IMR-90 (cell line): Measurements from ENCODE around the gene BCLAF1. TPM values are rescaled to one million over a fixed set of nuclear protein-coding genes. Genes with fewer than 3 reads are reported as not detected.

Experiments
- ATAC-seq: fragments of 200-7000 bp; cut with Tn5 transposase; 2 replicates; pipeline ENCODE4 v1.9.1; 2020; ENCODE audit warnings: low read depth, mild to moderate bottlenecking, moderate library complexity
- BruUV-seq: library from RNA; stranded (reverse); fragments of 400-500 nt; replicated peaks from 2 replicates; lab custom pipeline; 2021; lab: Mats Ljungman, UMichigan
- CTCF ChIA-PET: fragments of 300-600 bp; formaldehyde crosslinking; extraction: SDS; loops from one replicate; lab custom pipeline; 2021; ENCODE audit warnings: antibody characterized with exemption; lab: Yijun Ruan, JAX
- POLR2A ChIA-PET: fragments of 300-600 bp; sonication (Branson Sonifier 250); formaldehyde crosslinking; loops from one replicate; lab custom pipeline; 2022; ENCODE audit warnings: antibody characterized with exemption; ENCODE audit not compliant: unreplicated experiment; lab: Charles Lee
- DNase-seq: peaks from one replicate; pipeline ENCODE4 v3.0.0; 2013
- H2AFZ ChIP-seq: replicated peaks from 2 replicates; pipeline ENCODE3; 2013; ENCODE audit warnings: low read length, mild to moderate bottlenecking; ENCODE audit not compliant: poor library complexity
- H2AK5ac ChIP-seq: 2 replicates; pipeline ENCODE4 v1.6.1; 2013; ENCODE audit warnings: low read depth, low read length, inconsistent platforms
- H2AK9ac ChIP-seq: replicated peaks from 2 replicates; pipeline ENCODE3; 2013; ENCODE audit warnings: mild to moderate bottlenecking, low read depth, low read length, moderate library complexity; ENCODE audit not compliant: poor library complexity
- H2BK120ac ChIP-seq: 2 replicates; pipeline ENCODE4 v1.6.1; 2013; ENCODE audit warnings: low read depth, low read length, inconsistent platforms
- H2BK15ac ChIP-seq: 3 replicates; pipeline ENCODE4 v1.6.1; 2013; ENCODE audit warnings: low read depth, low read length, inconsistent platforms
- H2BK20ac ChIP-seq: 2 replicates; pipeline ENCODE4 v1.6.1; 2013; ENCODE audit warnings: low read depth, mild to moderate bottlenecking, inconsistent platforms, low read length, moderate library complexity
- H2BK5ac ChIP-seq: 2 replicates; pipeline ENCODE4 v1.6.1; 2013; ENCODE audit warnings: mild to moderate bottlenecking, low read depth, low read length, inconsistent platforms; ENCODE audit not compliant: poor library complexity, severe bottlenecking
- H3K14ac ChIP-seq: replicated peaks from 2 replicates; pipeline ENCODE4 v1.6.1; 2013; ENCODE audit warnings: low read depth, low read length, inconsistent platforms
- H3K18ac ChIP-seq: 2 replicates; pipeline ENCODE4 v1.6.1; 2013; ENCODE audit warnings: low read depth, low read length, control low read depth
- H3K23ac ChIP-seq: 2 replicates; pipeline ENCODE4 v1.6.1; 2013; ENCODE audit warnings: low read depth, low read length, inconsistent platforms
- H3K27ac ChIP-seq: 2 replicates; pipeline ENCODE4 v1.5.1; 2013; ENCODE audit warnings: mild to moderate bottlenecking, control low read depth, low read length; ENCODE audit not compliant: insufficient read depth
- H3K27me3 ChIP-seq: 2 replicates; pipeline ENCODE4 v1.6.1; 2013; ENCODE audit warnings: low read length; ENCODE audit not compliant: control insufficient read depth, insufficient read depth
- H3K36me3 ChIP-seq: 2 replicates; pipeline ENCODE4 v1.6.1; 2013; ENCODE audit warnings: low read length, mixed read lengths; ENCODE audit not compliant: control insufficient read depth, insufficient read depth
- H3K4ac ChIP-seq: 2 replicates; pipeline ENCODE4 v1.6.1; 2013; ENCODE audit warnings: low read depth, low read length, inconsistent platforms
- H3K4me1 ChIP-seq: 2 replicates; pipeline ENCODE4 v1.6.1; 2013; ENCODE audit warnings: low read length, mixed read lengths; ENCODE audit not compliant: control insufficient read depth, insufficient read depth
- H3K4me2 ChIP-seq: 2 replicates; pipeline ENCODE4 v1.6.1; 2013; ENCODE audit warnings: low read depth, mild to moderate bottlenecking, control low read depth, low read length, moderate library complexity
- H3K4me3 ChIP-seq: 2 replicates; pipeline ENCODE4 v1.5.1; 2013; ENCODE audit warnings: low read depth, mild to moderate bottlenecking, control low read depth, low read length, moderate library complexity; ENCODE audit not compliant: insufficient read depth
- H3K56ac ChIP-seq: 2 replicates; pipeline ENCODE4 v1.6.1; 2013; ENCODE audit warnings: low read length, inconsistent platforms; ENCODE audit not compliant: insufficient read depth; ENCODE audit errors: extremely low read depth
- H3K79me1 ChIP-seq, 2 experiments: 2 replicates each; pipeline ENCODE4 v1.6.1; 2013; ENCODE audit warnings: low read length in 2 of 2, inconsistent platforms in 1 of 2, low read depth in 1 of 2
- H3K9ac ChIP-seq: 2 replicates; pipeline ENCODE4 v1.6.1; 2013; ENCODE audit warnings: low read depth, low read length, control low read depth
- H3K9me1 ChIP-seq: 2 replicates; pipeline ENCODE4 v1.6.1; 2013; ENCODE audit warnings: low read length, inconsistent platforms; ENCODE audit not compliant: insufficient read depth
- H3K9me3 ChIP-seq: 2 replicates; pipeline ENCODE4 v1.6.1; 2013; ENCODE audit warnings: low read length; ENCODE audit not compliant: control insufficient read depth, insufficient read depth
- H4K20me1 ChIP-seq: 2 replicates; pipeline ENCODE4 v1.6.1; 2013; ENCODE audit warnings: low read length, inconsistent platforms; ENCODE audit not compliant: insufficient read depth
- H4K5ac ChIP-seq: 2 replicates; pipeline ENCODE4 v1.6.1; 2013; ENCODE audit warnings: mild to moderate bottlenecking, low read depth, low read length, control low read depth
- H4K8ac ChIP-seq, 2 experiments: 2 replicates each; pipeline ENCODE4 v1.6.1; 2013; ENCODE audit warnings: low read depth in 2 of 2, low read length in 2 of 2, control low read depth in 1 of 2, inconsistent platforms in 1 of 2
- H4K91ac ChIP-seq: 2 replicates; pipeline ENCODE4 v1.6.1; 2013; ENCODE audit warnings: low read depth, low read length, inconsistent platforms; ENCODE audit not compliant: insufficient read depth
- BHLHE40 ChIP-seq: fragments of 150-350 bp; IDR thresholded peaks from 2 replicates; pipeline ENCODE4 v1.6.1; 2016; ENCODE audit warnings: mild to moderate bottlenecking, low read depth, low read length
- CEBPB ChIP-seq: IDR thresholded peaks from 2 replicates; pipeline ENCODE4 v1.6.1; 2012; ENCODE audit warnings: low read depth, low read length, improper control_type of control experiment
- CHD1 ChIP-seq: IDR thresholded peaks from 2 replicates; pipeline ENCODE4 v1.6.1; 2012; ENCODE audit warnings: low read depth, low read length, improper control_type of control experiment
- CTCF ChIP-seq: conservative IDR thresholded peaks from 2 replicates; pipeline ENCODE4 v1.5.1; 2012; ENCODE audit warnings: mild to moderate bottlenecking, low read depth, low read length, improper control_type of control experiment
- MAFK ChIP-seq: IDR thresholded peaks from 2 replicates; pipeline ENCODE4 v1.6.1; 2012; ENCODE audit warnings: low read depth, low read length, improper control_type of control experiment
- MAZ ChIP-seq: IDR thresholded peaks from 2 replicates; pipeline ENCODE4 v1.6.1; 2012; ENCODE audit warnings: low read depth, mild to moderate bottlenecking, low read length, improper control_type of control experiment, moderate library complexity, borderline replicate concordance
- MXI1 ChIP-seq: IDR thresholded peaks from 2 replicates; pipeline ENCODE4 v1.6.1; 2012; ENCODE audit warnings: low read depth, mild to moderate bottlenecking, low read length, moderate library complexity, borderline replicate concordance
- NFE2L2 ChIP-seq: fragments of 150-350 bp; IDR thresholded peaks from 2 replicates; pipeline ENCODE4 v1.6.1; 2016; ENCODE audit warnings: low read depth, mild to moderate bottlenecking, low read length
- POLR2A ChIP-seq: IDR thresholded peaks from 2 replicates; pipeline ENCODE4 v1.6.1; 2012; ENCODE audit warnings: mild to moderate bottlenecking, low read depth, low read length
- RAD21 ChIP-seq: IDR thresholded peaks from 2 replicates; pipeline ENCODE4 v1.6.1; 2012; ENCODE audit warnings: low read length, improper control_type of control experiment
- RCOR1 ChIP-seq: IDR thresholded peaks from 2 replicates; pipeline ENCODE4 v1.6.1; 2012; ENCODE audit warnings: mild to moderate bottlenecking, low read length, improper control_type of control experiment; ENCODE audit not compliant: insufficient replicate concordance
- RFX5 ChIP-seq: IDR thresholded peaks from 2 replicates; pipeline ENCODE4 v1.8.0; 2012; ENCODE audit warnings: low read depth, mild to moderate bottlenecking, low read length, moderate library complexity
- SMC3 ChIP-seq: fragments of 150-350 bp; IDR thresholded peaks from 2 replicates; pipeline ENCODE4 v1.6.1; 2016; ENCODE audit warnings: low read depth, mild to moderate bottlenecking, antibody characterized with exemption, low read length, moderate library complexity
- WGBS, 2 experiments: methylation state at CpG; one replicate each; pipeline versions ENCODE4 v1.1.5 to v1.1.7; 2013; ENCODE audit warnings: missing lambda C conversion rate in 2 of 2; ENCODE audit not compliant: insufficient read length in 1 of 2; ENCODE audit errors: extremely low coverage in 2 of 2; 5-methylcytosine and 5-hydroxymethylcytosine counted together
- dilution Hi-C: fragments of 300-500 bp; cut with HindIII; formaldehyde crosslinking; loops from one replicate; pipeline ENCODE4 v1.14.3; 2018; ENCODE audit warnings: low sequenced_read_pairs; ENCODE audit not compliant: unreplicated experiment
- in situ Hi-C: fragments of 300-500 bp; cut with MboI; formaldehyde crosslinking; loops from 3 replicates; pipeline ENCODE4 v1.14.3; 2019; ENCODE audit warnings: low sequenced_read_pairs, inconsistent platforms, mixed read lengths
- intact Hi-C: fragments of 100-400 bp; cut with micrococcal nuclease; formaldehyde crosslinking; loops from 2 replicates; pipeline ENCODE4 v1.10.0; 2022
- polyA plus RNA-seq, 3 experiments: library from polyadenylated mRNA; depleted of rRNA; stranded (reverse); fragments of >200 nt; gene quantifications; 2 replicates each; pipeline ENCODE4 v1.2.3, GENCODE V29; 2012; ENCODE audit warnings: low replicate concordance in 1 of 3
- total RNA-seq: library from RNA; depleted of rRNA; stranded (reverse); fragments of >200 nt; gene quantifications from 2 replicates; pipeline ENCODE4 v1.2.3, GENCODE V29; 2012
- TF ChIP-seq, protein P1 (sequence below): fragments of 150-350 bp; IDR thresholded peaks from 2 replicates; pipeline ENCODE4 v1.6.1; 2016; ENCODE audit warnings: low read depth, mild to moderate bottlenecking, low read length, moderate library complexity, borderline replicate concordance
- TF ChIP-seq, protein P2 (sequence below): fragments of 150-350 bp; IDR thresholded peaks from 2 replicates; pipeline ENCODE4 v1.6.1; 2017; ENCODE audit warnings: mild to moderate bottlenecking, antibody characterized with exemption, low read length, low read depth

BCLAF1 gene
- total and polyA plus RNA-seq, 2 of the 4 experiments (the other 2 are of a cell fraction), result 34.0 to 141 TPM

DNA sequence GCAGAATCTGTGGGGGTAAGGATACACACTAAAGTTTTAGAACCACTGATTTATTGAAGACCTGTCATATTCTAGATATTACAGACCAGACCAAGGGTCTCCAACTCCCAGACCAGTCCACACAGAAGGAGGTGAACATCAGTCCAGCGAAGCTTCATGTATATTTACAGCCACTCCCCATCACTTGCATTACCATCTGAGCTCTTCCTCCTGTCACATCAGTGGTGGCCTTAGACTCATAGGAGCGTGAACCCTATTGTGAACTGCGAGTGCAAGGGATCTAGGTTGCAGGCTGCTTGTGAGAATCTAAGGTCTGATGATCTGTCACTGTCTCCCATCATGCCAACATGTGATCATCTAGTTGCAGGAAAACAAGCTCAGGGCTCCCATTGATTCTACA, 5.0 kb upstream of the BCLAF1 start:
- no peak for TF ChIP-seq POLR2A
- no peak for TF ChIP-seq CTCF
- TF ChIP-seq, protein P1, sequence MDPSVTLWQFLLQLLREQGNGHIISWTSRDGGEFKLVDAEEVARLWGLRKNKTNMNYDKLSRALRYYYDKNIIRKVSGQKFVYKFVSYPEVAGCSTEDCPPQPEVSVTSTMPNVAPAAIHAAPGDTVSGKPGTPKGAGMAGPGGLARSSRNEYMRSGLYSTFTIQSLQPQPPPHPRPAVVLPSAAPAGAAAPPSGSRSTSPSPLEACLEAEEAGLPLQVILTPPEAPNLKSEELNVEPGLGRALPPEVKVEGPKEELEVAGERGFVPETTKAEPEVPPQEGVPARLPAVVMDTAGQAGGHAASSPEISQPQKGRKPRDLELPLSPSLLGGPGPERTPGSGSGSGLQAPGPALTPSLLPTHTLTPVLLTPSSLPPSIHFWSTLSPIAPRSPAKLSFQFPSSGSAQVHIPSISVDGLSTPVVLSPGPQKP, result no peak
- no peak for TF ChIP-seq MAZ
- TF ChIP-seq NFE2L2, result no peak
- no peak for TF ChIP-seq BHLHE40
- TF ChIP-seq SMC3, result no peak
- TF ChIP-seq CEBPB, result no peak
- TF ChIP-seq RFX5, result no peak
- TF ChIP-seq, protein P2, sequence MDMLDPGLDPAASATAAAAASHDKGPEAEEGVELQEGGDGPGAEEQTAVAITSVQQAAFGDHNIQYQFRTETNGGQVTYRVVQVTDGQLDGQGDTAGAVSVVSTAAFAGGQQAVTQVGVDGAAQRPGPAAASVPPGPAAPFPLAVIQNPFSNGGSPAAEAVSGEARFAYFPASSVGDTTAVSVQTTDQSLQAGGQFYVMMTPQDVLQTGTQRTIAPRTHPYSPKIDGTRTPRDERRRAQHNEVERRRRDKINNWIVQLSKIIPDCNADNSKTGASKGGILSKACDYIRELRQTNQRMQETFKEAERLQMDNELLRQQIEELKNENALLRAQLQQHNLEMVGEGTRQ, result no peak
- TF ChIP-seq MAFK, result no peak
- TF ChIP-seq RAD21, result no peak
- no peak for TF ChIP-seq CHD1
- no peak for TF ChIP-seq MXI1
- TF ChIP-seq RCOR1, result no peak
- no peak overlapping the region for H4K91ac ChIP-seq
- in situ Hi-C loops, result loop anchor here (25.0 kb wide), 1 partner anchor 493 kb away; the partner anchor contains the start of gene MAP3K5
- ATAC-seq (no peak), DNase-seq (no peak)
- no TSS peak for BruUV-seq
- CTCF ChIA-PET, result interaction anchor here (0.5 kb wide), 1 partner anchor 12 kb away, joined by 3 read pairs; no protein-coding TSS in a partner anchor
- H4K5ac ChIP-seq, result no peak overlapping the region
- no peak overlapping the region for H3K56ac ChIP-seq
- H3K4me2 ChIP-seq, result no peak overlapping the region
- H2BK120ac ChIP-seq, result no peak overlapping the region
- H2AFZ ChIP-seq, result no peak overlapping the region
- no peak overlapping the region for H2BK5ac ChIP-seq
- POLR2A ChIA-PET, result no interaction called here
- H4K8ac ChIP-seq, result no peak overlapping the region
- H2BK15ac ChIP-seq, result no peak overlapping the region
- H2AK5ac ChIP-seq, result no peak overlapping the region
- WGBS, 2 experiments, result 100% methylated on average over 1 of the region's 3 CpGs; no CpG with 5 or more reads in 1 of the 2 experiments
- H3K4me3 ChIP-seq, result no peak overlapping the region
- no peak overlapping the region for H2AK9ac ChIP-seq
- intact Hi-C loops, result loop anchor here (5.0 kb wide), 1 partner anchor 253 kb away; no protein-coding TSS in a partner anchor
- no peak overlapping the region for H3K9ac ChIP-seq
- H3K27ac ChIP-seq, result no peak overlapping the region
- H3K9me3 ChIP-seq, result no peaks in the 10 kb centered on the region
- dilution Hi-C loops, result no loop called here
- H3K27me3 ChIP-seq, result no peaks in the 10 kb centered on the region; the same call in 1 of the 2 replicates
- no peaks in the 10 kb centered on the region for H4K20me1 ChIP-seq
- H3K4ac ChIP-seq, result no peak overlapping the region
- no peak overlapping the region for H3K23ac ChIP-seq
- no peak overlapping the region for H2BK20ac ChIP-seq
- H3K18ac ChIP-seq, result no peak overlapping the region
- no peaks in the 10 kb centered on the region for H3K36me3 ChIP-seq
- no peaks in the 10 kb centered on the region; the same call in 1 of the 2 replicates for H3K9me1 ChIP-seq
- H3K79me1 ChIP-seq, result no peaks in the 10 kb centered on the region
- H3K4me1 ChIP-seq, result 0 out of 2 replicates have a peak, but pooled peaks cover 2% of the 10 kb centered on the region
- no peak overlapping the region for H3K14ac ChIP-seq
